Ishikawa (cell line): Measurements from ENCODE around the gene EFCAB5.

Source experiments
- CEBPB ChIP-seq: IDR thresholded peaks from 2 replicates; pipeline ENCODE4 v1.6.1; 2012
- CREB1 ChIP-seq: IDR thresholded peaks from 2 replicates; pipeline ENCODE4 v1.6.1; 2012; ENCODE audit warnings: low read depth
- EGR1 ChIP-seq: IDR thresholded peaks from 2 replicates; pipeline ENCODE4 v1.6.1; 2012
- EP300 ChIP-seq: IDR thresholded peaks from 2 replicates; pipeline ENCODE4 v1.6.1; 2012; ENCODE audit warnings: borderline replicate concordance
- FOXM1 ChIP-seq: IDR thresholded peaks from 2 replicates; pipeline ENCODE4 v1.6.1; 2012; ENCODE audit warnings: low read depth, borderline replicate concordance
- NFIC ChIP-seq: IDR thresholded peaks from 2 replicates; pipeline ENCODE4 v1.6.1; 2012
- RAD21 ChIP-seq: IDR thresholded peaks from 2 replicates; pipeline ENCODE4 v1.6.1; 2012; ENCODE audit warnings: low read depth
- TAF1 ChIP-seq: IDR thresholded peaks from 2 replicates; pipeline ENCODE4 v1.6.1; 2012; ENCODE audit warnings: low read depth, mild to moderate bottlenecking
- TEAD4 ChIP-seq: IDR thresholded peaks from 2 replicates; pipeline ENCODE4 v1.6.1; 2012
- USF1 ChIP-seq: IDR thresholded peaks from 2 replicates; pipeline ENCODE4 v1.6.1; 2012
- YY1 ChIP-seq: IDR thresholded peaks from 2 replicates; pipeline ENCODE4 v1.6.1; 2012; ENCODE audit warnings: low read depth
- ZBTB7A ChIP-seq: IDR thresholded peaks from 2 replicates; pipeline ENCODE4 v1.6.1; 2012; ENCODE audit warnings: low read depth
- TF ChIP-seq, protein P1 (sequence below): IDR thresholded peaks from 2 replicates; pipeline ENCODE4 v1.6.1; 2012
- TF ChIP-seq, protein P2 (sequence below): IDR thresholded peaks from 2 replicates; pipeline ENCODE4 v1.6.1; 2012; ENCODE audit warnings: low read depth, mild to moderate bottlenecking

GRCh38 chr17:29959658-29960337, 18.4 kb downstream of the EFCAB5 start:
- no peak for TF ChIP-seq ZBTB7A
- TF ChIP-seq YY1 = no peak
- no peak for TF ChIP-seq CEBPB
- no peak for TF ChIP-seq EGR1
- no peak for TF ChIP-seq RAD21
- no peak for TF ChIP-seq CREB1
- TF ChIP-seq, protein P1, sequence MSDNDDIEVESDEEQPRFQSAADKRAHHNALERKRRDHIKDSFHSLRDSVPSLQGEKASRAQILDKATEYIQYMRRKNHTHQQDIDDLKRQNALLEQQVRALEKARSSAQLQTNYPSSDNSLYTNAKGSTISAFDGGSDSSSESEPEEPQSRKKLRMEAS = no peak
- no peak for TF ChIP-seq TEAD4
- TF ChIP-seq EP300 = no peak
- no peak for TF ChIP-seq FOXM1
- no peak for TF ChIP-seq NFIC
- TF ChIP-seq, protein P2, sequence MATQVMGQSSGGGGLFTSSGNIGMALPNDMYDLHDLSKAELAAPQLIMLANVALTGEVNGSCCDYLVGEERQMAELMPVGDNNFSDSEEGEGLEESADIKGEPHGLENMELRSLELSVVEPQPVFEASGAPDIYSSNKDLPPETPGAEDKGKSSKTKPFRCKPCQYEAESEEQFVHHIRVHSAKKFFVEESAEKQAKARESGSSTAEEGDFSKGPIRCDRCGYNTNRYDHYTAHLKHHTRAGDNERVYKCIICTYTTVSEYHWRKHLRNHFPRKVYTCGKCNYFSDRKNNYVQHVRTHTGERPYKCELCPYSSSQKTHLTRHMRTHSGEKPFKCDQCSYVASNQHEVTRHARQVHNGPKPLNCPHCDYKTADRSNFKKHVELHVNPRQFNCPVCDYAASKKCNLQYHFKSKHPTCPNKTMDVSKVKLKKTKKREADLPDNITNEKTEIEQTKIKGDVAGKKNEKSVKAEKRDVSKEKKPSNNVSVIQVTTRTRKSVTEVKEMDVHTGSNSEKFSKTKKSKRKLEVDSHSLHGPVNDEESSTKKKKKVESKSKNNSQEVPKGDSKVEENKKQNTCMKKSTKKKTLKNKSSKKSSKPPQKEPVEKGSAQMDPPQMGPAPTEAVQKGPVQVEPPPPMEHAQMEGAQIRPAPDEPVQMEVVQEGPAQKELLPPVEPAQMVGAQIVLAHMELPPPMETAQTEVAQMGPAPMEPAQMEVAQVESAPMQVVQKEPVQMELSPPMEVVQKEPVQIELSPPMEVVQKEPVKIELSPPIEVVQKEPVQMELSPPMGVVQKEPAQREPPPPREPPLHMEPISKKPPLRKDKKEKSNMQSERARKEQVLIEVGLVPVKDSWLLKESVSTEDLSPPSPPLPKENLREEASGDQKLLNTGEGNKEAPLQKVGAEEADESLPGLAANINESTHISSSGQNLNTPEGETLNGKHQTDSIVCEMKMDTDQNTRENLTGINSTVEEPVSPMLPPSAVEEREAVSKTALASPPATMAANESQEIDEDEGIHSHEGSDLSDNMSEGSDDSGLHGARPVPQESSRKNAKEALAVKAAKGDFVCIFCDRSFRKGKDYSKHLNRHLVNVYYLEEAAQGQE = no peak
- no peak for TF ChIP-seq TAF1
- TF ChIP-seq USF1 = no peak
